Endothelial cell of umbilical vein (primary cell): ENCODE results near the gene MOXD1. TPM values are rescaled to one million over a fixed set of nuclear protein-coding genes. Genes with fewer than 3 reads are reported as not detected.

Source experiments
- BruUV-seq: library from RNA; stranded (reverse); fragments of 400-500 nt; replicated peaks from 2 replicates; lab custom pipeline; 2021; lab: Mats Ljungman, UMichigan
- CTCF ChIA-PET: fragments of 300-600, 350-600 bp; sonication (Branson Sonifier 250); formaldehyde crosslinking; loops from one replicate; lab custom pipeline; 2021; ENCODE audit warnings: antibody characterized with exemption, inconsistent platforms; lab: Charles Lee
- POLR2A ChIA-PET: fragments of 300-600, 350-600 bp; sonication (Branson Sonifier 250); formaldehyde crosslinking; loops from one replicate; lab custom pipeline; 2021; ENCODE audit warnings: antibody characterized with exemption, inconsistent platforms; lab: Charles Lee
- DNase-seq: peaks from one replicate; pipeline ENCODE4 v3.0.0-alpha.2; 2011; ENCODE audit warnings: low read depth, low spot score
- FAIRE-seq: peaks from 2 replicates; lab custom pipeline; 2011; peaks lifted over from hg19 to GRCh38; lab: Jason Lieb, UNC
- H2AFZ ChIP-seq: 2 replicates; pipeline ENCODE4 v1.6.0; 2012; ENCODE audit warnings: low read depth, low read length, control low read depth, inconsistent platforms
- H3K27ac ChIP-seq: 2 replicates; pipeline ENCODE4 v1.5.1; 2011; ENCODE audit warnings: low read depth, mild to moderate bottlenecking, control low read depth, low read length, moderate library complexity; ENCODE audit not compliant: insufficient read depth
- H3K27me3 ChIP-seq, 2 experiments: 2 replicates each; pipeline versions ENCODE4 v1.6.0 to v1.6.1; 2011; ENCODE audit warnings: low read length in 2 of 2, mixed read lengths in 1 of 2; ENCODE audit not compliant: control insufficient read depth in 2 of 2, insufficient read depth in 2 of 2
- H3K36me3 ChIP-seq, 2 experiments: 2 replicates in 1 of 2; 3 replicates in 1 of 2; pipeline ENCODE4 v1.5.1; 2011; ENCODE audit warnings: low read length in 2 of 2, mild to moderate bottlenecking in 1 of 2, moderate library complexity in 1 of 2; ENCODE audit not compliant: control insufficient read depth in 2 of 2, insufficient read depth in 2 of 2; ENCODE audit errors: extremely low read depth in 1 of 2
- H3K4me1 ChIP-seq: 3 replicates; pipeline ENCODE4 v1.5.1; 2011; ENCODE audit warnings: mild to moderate bottlenecking, low read length; ENCODE audit not compliant: control insufficient read depth, insufficient read depth; ENCODE audit errors: extremely low read depth
- H3K4me2 ChIP-seq: 2 replicates; pipeline ENCODE4 v1.6.1; 2011; ENCODE audit warnings: low read length, control low read depth, mixed read lengths; ENCODE audit not compliant: insufficient read depth
- H3K4me3 ChIP-seq, 3 experiments: fragments of 200-600 bp in 1 of 3; sonication (generic), shearing (Covaris generic) in 1 of 3; replicated peaks in 1 of 3; 2 replicates each; pipeline ENCODE4 v1.5.1; 2011 to 2016; ENCODE audit warnings: control low read depth in 3 of 3, low read length in 3 of 3, mild to moderate bottlenecking in 2 of 3, inconsistent platforms in 1 of 3, low read depth in 1 of 3, moderate library complexity in 1 of 3; ENCODE audit not compliant: insufficient read depth in 1 of 3
- H3K79me2 ChIP-seq: 2 replicates; pipeline ENCODE4 v1.6.0; 2012; ENCODE audit warnings: low read length, inconsistent platforms; ENCODE audit not compliant: control insufficient read depth, insufficient read depth
- H3K9ac ChIP-seq: replicated peaks from 2 replicates; pipeline ENCODE3; 2011; ENCODE audit warnings: low read length, control low read depth; ENCODE audit not compliant: insufficient read depth; ENCODE audit errors: extremely low read depth
- H3K9me1 ChIP-seq: replicated peaks from 3 replicates; pipeline ENCODE4 v1.6.0; 2011; ENCODE audit warnings: mild to moderate bottlenecking, low read length; ENCODE audit not compliant: control insufficient read depth, insufficient read depth; ENCODE audit errors: extremely low read depth
- H3K9me3 ChIP-seq: replicated peaks from 2 replicates; pipeline ENCODE4 v1.5.1; 2012; ENCODE audit warnings: low read length, inconsistent platforms; ENCODE audit not compliant: control insufficient read depth, insufficient read depth
- H4K20me1 ChIP-seq: replicated peaks from 2 replicates; pipeline ENCODE3; 2011; ENCODE audit warnings: mild to moderate bottlenecking, low read length; ENCODE audit not compliant: control insufficient read depth, insufficient read depth; ENCODE audit errors: extremely low read depth
- EZH2 ChIP-seq: IDR thresholded peaks from 2 replicates; pipeline ENCODE4 v1.6.1; 2012; ENCODE audit warnings: borderline replicate concordance, low read depth, mild to moderate bottlenecking, moderate library complexity, low read length, inconsistent platforms; ENCODE audit not compliant: severe bottlenecking
- FOS ChIP-seq: IDR thresholded peaks from 2 replicates; pipeline ENCODE4 v1.6.1; 2011; ENCODE audit warnings: mild to moderate bottlenecking, low read length, moderate library complexity, borderline replicate concordance; ENCODE audit not compliant: insufficient read depth
- GATA2 ChIP-seq: IDR thresholded peaks from 2 replicates; pipeline ENCODE4 v1.7.0; 2011; ENCODE audit warnings: low read depth, mild to moderate bottlenecking, moderate library complexity, mixed read lengths, low read length; ENCODE audit not compliant: insufficient read length, insufficient read depth
- JUN ChIP-seq: IDR thresholded peaks from 2 replicates; pipeline ENCODE4 v1.6.1; 2011; ENCODE audit warnings: borderline replicate concordance, low read depth; ENCODE audit not compliant: insufficient read length, insufficient read depth
- MYC ChIP-seq: IDR thresholded peaks from one replicate; pipeline ENCODE4 v1.6.1; 2011; ENCODE audit warnings: mild to moderate bottlenecking, low read depth, low read length
- POLR2A ChIP-seq: IDR thresholded peaks from 2 replicates; pipeline ENCODE4 v1.6.1; 2012; ENCODE audit warnings: low read depth, mild to moderate bottlenecking, control low read depth, low read length
- POLR2AphosphoS5 ChIP-seq: IDR thresholded peaks from 2 replicates; pipeline ENCODE4 v1.6.1; 2012; ENCODE audit warnings: low read depth, mild to moderate bottlenecking, control low read depth, low read length, moderate library complexity; ENCODE audit not compliant: insufficient read depth
- dilution Hi-C: fragments of 300-500 bp; cut with MboI; formaldehyde crosslinking; loops from one replicate; pipeline ENCODE4 v1.15.0; 2019; ENCODE audit warnings: low sequenced_read_pairs; ENCODE audit not compliant: extremely low pct_ligation_motif_present
- intact Hi-C: fragments of 100-400 bp; cut with micrococcal nuclease; formaldehyde crosslinking; loops from one replicate; pipeline ENCODE4 v1.10.0; 2022
- polyA plus RNA-seq, 4 experiments: library from polyadenylated mRNA; depleted of rRNA in 3 of 4; stranded (reverse) in 3 of 4; unstranded in 1 of 4; fragments of >200 nt; gene quantifications; 2 replicates each; pipeline versions ENCODE4 v1.2.1 to v1.2.3, GENCODE V29; 2011 to 2012; ENCODE audit warnings: missing spikeins in 1 of 4
- total RNA-seq: library from RNA; stranded (reverse); gene quantifications from 2 replicates; pipeline ENCODE4 v1.2.3, GENCODE V29; 2021
- TF ChIP-seq, protein P1 (sequence below), 2 donors: IDR thresholded peaks; 1 replicate in 1 of 2; 2 replicates in 1 of 2; pipeline ENCODE4 v1.5.1; 2011; ENCODE audit warnings: low read length in 2 of 2, mild to moderate bottlenecking in 2 of 2, moderate library complexity in 2 of 2, control low read depth in 1 of 2, inconsistent platforms in 1 of 2, low read depth in 1 of 2; ENCODE audit not compliant: insufficient read depth in 1 of 2; ENCODE audit errors: extremely low read depth in 1 of 2
- TF ChIP-seq, protein P2 (sequence below): IDR thresholded peaks from 2 replicates; pipeline ENCODE4 v1.6.1; 2011; ENCODE audit not compliant: insufficient read depth, insufficient read length

The MOXD1 gene
- total and polyA plus RNA-seq, 2 donors (not counting 3 experiments of a cell fraction or from before 2014, with no cell fraction given) = 0.01 TPM; not detected in 1

- TF ChIP-seq, protein P1, sequence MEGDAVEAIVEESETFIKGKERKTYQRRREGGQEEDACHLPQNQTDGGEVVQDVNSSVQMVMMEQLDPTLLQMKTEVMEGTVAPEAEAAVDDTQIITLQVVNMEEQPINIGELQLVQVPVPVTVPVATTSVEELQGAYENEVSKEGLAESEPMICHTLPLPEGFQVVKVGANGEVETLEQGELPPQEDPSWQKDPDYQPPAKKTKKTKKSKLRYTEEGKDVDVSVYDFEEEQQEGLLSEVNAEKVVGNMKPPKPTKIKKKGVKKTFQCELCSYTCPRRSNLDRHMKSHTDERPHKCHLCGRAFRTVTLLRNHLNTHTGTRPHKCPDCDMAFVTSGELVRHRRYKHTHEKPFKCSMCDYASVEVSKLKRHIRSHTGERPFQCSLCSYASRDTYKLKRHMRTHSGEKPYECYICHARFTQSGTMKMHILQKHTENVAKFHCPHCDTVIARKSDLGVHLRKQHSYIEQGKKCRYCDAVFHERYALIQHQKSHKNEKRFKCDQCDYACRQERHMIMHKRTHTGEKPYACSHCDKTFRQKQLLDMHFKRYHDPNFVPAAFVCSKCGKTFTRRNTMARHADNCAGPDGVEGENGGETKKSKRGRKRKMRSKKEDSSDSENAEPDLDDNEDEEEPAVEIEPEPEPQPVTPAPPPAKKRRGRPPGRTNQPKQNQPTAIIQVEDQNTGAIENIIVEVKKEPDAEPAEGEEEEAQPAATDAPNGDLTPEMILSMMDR (IDR thresholded peaks at IDR 0.05; ENCODE audit: extremely low read depth in 1 of 2, insufficient read depth in 1 of 2, low read depth in 1 of 2, low read length in 2 of 2) = no peak
- TF ChIP-seq POLR2AphosphoS5 = no peak
- no peak for TF ChIP-seq POLR2A
- no peak for TF ChIP-seq FOS
- no peak for TF ChIP-seq EZH2
- TF ChIP-seq, protein P2, sequence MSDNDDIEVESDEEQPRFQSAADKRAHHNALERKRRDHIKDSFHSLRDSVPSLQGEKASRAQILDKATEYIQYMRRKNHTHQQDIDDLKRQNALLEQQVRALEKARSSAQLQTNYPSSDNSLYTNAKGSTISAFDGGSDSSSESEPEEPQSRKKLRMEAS = no peak
- TF ChIP-seq MYC = no peak
- TF ChIP-seq GATA2 = no peak
- no peak for TF ChIP-seq JUN
- H3K4me2 ChIP-seq = no peak overlapping the region
Measured at GRCh38 chr6:132261354-132261753, 139.9 kb downstream of the MOXD1 start.

More at GRCh38 chr6:132261354-132261753, 139.9 kb downstream of the MOXD1 start:
- no peak for FAIRE-seq
- no peaks in the 10 kb centered on the region for H3K36me3 ChIP-seq
- no peak overlapping the region for H3K27ac ChIP-seq
- H3K9ac ChIP-seq = no peak overlapping the region
- H3K9me3 ChIP-seq = no peaks in the 10 kb centered on the region
- H3K9me1 ChIP-seq = no peaks in the 10 kb centered on the region
- no peaks in the 10 kb centered on the region for H4K20me1 ChIP-seq
- intact Hi-C loops (no loop called here), dilution Hi-C loops (no loop called here)
- H3K4me1 ChIP-seq = no peaks in the 10 kb centered on the region
- DNase-seq = no peak
- H3K4me3 ChIP-seq = no peak overlapping the region
- H3K79me2 ChIP-seq = no peaks in the 10 kb centered on the region
- ChIA-PET CTCF (interaction anchor here (0.7 to 8.8 kb wide), 5 partner anchors 10 to 346 kb away, joined by 4 to 168 read pairs (median 5); no protein-coding TSS in a partner anchor), POLR2A (no interaction called here)
- BruUV-seq = no TSS peak
- H3K27me3 ChIP-seq = no peaks in the 10 kb centered on the region
- H2AFZ ChIP-seq = no peak overlapping the region
